Glomerular visceral epithelial cell (primary cell): ENCODE results near the gene RBM48.
"Not testable (repeated sequence)": the region's sequence is repeated elsewhere in the genome, so short reads cannot be mapped to it uniquely, and the experiment has no call there.

Source experiments
- DNase-seq: peaks from one replicate; pipeline ENCODE4 v3.0.0-alpha.2; 2016; ENCODE audit errors: extremely low spot score

RBM48 gene

DNA sequence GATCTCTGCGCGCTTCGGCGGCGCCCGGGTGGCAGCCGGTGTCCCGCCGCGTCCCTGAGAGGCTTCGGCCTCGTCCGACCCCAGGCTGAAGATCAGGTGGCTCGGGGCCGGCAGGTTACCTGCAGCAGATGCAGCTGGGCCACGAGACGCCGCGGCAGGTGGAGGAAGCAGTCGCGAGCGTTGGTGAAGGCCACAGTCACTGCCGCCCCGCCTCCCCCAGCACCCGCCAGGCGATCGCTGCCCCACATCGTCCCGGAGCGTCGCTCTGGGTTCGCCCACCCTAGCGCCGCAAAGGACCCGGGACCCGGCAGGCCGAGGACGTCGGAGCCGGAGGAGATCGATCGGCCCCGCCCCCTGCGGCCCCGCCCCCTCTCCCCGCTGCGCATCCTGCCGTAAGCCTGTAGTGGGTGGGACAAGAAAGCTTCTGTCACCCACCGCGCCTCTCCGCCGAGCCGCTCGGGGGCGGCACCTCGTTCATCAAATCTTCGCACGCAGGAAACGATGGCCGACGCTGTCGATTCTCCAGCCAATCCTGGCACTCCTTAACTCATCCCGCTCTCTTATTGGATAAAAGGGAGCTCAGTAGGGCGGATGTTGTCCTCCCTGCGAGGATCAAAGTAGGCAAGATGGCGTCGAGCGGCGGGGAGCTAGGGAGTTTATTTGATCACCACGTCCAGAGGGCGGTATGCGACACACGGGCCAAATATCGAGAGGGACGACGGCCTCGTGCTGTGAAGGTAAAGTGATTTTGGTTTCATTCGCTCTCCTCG lies at the start of gene RBM48, which contains the start of gene PEX1:
RBM48 (plus strand) TSS at position 608 of the 770 bp plus-strand sequence; CDS start at position 627, 19 bp downstream.
PEX1 (minus strand) TSS at position 333 of the 770 bp plus-strand sequence; CDS start at position 248, 85 bp downstream.
- DNase-seq: peak; percentile 99

DNA sequence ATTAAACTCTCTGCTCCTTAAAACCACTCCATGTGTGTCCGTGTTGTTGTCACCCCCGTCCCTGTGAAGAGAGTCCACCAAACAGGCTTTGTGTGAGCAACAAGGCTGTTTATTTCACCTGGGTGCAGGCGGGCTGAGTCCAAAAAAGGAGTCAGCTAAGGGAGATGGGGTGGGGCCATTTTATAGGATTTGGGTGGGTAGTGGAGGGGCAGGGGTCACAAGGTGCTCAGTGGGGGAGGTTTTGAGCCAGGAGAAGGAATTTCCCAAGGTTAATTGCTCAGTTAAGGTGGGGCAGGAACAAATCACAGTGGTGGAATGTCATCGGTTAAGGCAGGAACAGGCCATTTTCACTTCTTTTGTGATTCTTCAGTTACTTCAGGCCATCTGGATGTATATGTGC lies 49.4 kb upstream of the RBM48 start:
- not testable (repeated sequence) for DNase-seq

DNA sequence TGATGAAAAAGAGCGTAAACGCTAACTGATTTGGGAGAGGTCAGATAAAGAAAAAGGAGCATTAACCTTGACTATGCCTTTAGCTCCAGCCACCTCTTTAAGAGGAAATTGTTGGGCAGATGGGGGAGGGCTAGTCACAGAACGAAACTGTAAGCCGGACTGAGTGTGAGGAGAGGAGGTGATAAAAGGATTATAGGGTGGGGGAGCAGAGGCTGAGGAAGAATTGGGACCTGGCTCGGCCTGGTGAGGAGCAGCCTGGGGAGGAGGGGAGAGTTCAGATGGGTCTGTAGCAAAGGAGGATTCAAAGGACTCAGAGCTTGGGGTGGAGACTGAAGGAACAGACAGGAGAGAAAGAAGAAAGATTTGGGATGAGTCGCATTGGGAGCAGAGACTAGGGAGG lies 45.0 kb upstream of the RBM48 start:
- DNase-seq: not testable (repeated sequence)

DNA sequence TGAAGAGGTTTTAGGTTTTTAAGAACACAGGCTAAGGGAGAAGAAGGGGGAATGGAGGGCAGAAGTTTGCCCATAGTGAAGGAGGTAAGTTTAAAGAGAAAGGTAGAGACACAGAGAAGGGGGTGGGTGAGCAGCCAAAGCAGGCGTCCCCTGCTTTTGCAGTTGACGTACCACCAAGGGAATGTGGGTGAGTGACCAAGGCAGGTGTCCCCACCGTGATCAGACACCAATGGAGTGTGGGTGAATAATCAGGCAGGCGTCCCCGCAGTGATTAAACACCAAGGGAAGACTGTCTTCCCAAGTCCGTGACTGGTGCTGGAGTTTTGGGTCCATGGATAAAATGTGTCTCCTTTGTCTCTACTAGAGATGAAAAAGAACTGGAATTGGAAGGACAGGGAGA lies 44.4 kb upstream of the RBM48 start:
- DNase-seq: not testable (repeated sequence)

DNA sequence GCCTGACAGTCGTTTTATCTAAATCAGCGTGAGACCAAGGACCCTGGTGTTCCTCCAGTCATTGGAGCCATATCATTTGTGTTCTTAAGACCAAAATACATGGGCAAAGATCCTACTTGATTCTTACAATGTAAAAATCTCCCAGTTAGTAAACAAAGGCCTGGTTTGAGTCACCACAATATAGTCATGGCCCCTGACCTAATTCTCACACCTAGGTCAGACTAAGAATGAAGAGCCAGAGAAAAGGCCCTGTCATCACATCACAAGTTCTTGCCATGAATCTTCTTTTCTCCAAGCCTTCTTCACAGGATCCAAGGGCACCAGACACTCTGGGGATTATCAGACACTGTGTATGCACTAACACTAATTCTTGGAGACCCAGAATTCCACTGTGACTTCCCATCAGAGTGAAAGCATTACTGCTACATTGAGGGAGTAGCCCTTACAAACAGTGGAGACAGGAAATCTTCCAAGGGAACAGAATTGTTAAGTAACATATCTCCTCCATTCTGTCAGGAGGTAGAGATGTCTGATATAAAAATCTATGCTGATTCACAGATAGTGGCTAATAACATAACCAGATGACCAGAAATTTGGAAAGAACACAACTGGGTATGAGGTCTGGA lies 43.2 kb upstream of the RBM48 start:
- DNase-seq: no peak

DNA sequence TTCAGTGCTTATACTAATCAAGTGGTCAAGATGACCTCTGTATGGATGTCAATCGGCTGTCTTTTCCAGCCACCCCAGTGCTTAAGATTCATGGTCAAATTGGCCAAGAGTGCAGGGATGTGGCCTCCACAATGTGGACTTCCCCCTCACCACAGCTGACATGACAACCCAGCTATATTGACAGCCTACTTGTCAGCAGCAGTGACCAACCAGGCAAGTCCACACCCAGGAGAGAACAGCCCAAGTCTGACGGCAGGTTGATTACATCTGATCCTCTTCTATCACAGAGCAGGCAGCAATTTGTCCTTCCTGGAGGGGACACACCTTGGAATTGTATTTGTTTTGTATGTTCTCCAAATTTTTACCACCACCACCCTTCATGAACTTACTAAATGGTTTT lies 42.6 kb upstream of the RBM48 start:
- DNase-seq: no peak

DNA sequence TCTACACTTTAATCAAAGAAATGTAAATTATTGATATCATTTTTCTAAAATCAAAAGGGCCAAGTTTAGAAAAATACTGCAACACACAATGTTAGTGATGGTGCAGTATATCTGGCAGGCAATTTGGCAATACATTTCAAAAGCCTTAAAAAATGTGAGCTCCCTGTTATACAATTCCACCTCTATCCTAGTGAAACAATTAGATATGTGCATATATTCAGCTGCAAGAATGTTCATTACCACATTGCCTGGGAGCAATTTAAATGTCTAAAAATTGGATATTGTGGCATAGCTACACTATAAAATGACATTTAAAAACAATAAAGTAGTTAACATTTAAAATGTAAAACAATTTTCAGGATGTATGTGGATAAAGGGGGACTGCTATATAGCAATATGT lies 40.8 kb upstream of the RBM48 start:
- DNase-seq: no peak

DNA sequence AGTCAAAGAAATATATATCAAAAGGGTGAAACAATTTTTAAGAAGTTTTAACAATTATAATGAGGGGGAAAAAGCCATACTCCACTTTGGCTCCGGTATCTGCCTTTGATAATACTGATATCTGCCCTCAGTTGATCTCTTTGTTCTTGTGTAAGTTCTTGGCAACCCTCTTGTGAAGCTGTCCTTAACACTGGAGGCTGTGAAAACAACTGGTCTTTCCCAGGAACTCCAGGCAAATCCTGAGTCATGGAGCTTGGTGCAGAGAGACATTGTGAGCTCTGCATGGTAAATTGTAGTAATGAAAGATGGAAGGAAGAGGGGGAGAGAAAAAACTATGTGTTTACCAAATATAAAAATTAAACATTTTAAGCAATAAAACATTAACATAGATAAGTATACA lies 39.0 kb upstream of the RBM48 start:
- DNase-seq: no peak

DNA sequence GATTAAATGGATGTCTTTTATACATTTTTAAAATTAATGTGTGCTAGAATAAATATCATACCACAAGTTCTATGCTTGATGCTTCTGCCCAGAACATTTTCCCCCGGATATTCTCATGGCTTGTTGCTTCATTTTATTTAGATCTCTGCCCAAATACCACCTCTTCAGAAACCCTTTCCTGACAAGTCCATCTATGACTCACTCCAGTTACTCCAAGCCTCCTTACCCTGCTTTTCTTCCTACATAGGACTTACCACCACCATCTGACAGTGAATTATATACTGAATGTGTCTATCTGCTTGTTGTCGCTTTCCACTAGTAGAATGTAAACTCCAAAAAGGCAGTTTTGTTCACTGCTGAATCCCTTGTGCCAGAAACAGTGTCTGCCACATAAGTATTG lies 31.7 kb upstream of the RBM48 start:
- DNase-seq: no peak

DNA sequence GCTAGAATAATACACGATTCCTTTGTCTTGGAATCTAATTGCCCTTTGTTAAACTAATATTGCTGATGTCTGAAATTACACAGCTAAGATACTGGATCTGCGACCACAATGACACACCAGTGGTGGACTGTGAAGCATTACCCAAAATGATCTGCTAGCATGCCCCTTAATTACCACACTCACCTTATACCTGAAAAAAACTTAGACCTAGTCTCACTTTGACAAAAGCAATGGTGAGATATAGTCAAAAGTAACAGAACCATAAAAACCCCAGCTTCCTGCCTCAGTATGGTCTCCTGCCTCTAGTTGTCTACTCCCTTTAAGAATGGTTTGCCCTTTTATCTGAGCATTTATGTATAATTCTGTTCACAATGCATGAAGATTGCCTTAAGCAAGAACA lies 30.0 kb upstream of the RBM48 start:
- DNase-seq: no peak

DNA sequence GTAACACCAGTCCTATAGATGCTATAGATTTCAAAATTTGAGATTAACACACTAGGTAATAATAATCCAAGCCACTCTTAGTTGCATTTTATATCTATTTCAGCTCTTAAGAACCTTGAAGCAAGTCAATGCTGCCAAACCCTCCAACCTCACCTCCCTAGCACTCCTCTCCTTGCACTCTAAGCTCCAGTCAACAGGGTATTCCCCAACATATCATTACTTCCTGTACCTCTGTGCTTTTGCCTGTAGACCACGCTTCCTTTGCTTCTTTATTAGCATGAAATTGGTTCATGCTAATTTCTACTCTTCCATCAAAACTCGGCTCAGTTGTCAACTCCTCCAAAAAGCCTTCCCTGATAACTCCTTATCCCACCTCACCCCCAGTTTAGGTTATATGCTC lies 24.8 kb upstream of the RBM48 start:
- no peak for DNase-seq

DNA sequence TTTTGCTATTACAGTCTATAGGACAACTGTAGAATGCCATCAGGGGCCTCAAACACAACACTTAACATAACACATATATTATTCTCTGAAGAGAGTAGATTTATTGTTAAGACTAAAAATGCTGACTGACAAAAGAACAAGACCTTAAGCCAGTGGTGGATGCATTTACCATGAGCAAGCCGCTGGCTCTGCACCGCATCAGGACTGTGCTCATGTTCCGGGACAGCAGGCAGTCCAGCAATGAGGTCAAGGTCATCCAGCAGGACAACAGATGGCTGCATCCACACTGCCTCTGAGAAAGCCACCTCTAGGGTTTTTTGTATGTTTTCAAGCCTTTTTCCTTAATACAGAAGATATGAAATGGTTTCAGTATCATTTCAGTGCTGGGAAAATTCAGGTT lies 24.0 kb upstream of the RBM48 start:
- no peak for DNase-seq

DNA sequence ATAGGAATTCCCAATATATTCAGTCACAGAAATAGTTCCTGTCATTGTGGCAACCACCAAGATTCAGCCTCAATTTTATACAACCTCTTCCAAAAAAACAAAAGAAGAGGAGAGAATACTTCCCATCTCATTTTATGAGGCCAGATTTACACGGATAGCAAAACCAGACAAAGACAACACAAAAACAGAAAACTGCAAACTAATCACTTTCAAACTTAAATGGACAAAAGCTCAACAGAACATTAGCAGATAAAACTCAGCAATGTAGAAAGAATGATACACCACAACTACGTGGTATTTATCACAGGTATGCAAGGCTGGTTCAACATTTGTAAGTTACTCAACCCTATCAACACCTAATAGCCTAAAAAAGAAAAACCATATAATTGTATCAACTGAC lies 22.2 kb upstream of the RBM48 start:
- no peak for DNase-seq

DNA sequence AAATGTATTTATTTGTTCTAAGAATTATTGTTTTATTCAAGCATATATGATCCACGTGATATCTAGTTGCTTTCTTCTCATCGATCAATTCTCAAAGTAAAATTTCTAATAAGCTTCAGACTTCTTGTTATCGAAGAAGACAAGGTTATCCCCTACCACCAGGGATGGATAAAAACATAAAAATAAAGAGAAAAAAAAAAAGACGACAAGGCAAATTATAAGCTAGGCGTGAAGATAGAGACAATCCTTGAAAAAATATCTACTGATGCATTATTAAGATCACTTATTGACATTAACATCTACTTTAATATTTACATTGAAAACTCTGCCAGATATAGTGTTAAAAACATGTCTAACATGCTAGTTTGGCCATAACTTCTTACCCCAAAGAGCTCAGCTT lies 19.6 kb upstream of the RBM48 start:
- DNase-seq: no peak

DNA sequence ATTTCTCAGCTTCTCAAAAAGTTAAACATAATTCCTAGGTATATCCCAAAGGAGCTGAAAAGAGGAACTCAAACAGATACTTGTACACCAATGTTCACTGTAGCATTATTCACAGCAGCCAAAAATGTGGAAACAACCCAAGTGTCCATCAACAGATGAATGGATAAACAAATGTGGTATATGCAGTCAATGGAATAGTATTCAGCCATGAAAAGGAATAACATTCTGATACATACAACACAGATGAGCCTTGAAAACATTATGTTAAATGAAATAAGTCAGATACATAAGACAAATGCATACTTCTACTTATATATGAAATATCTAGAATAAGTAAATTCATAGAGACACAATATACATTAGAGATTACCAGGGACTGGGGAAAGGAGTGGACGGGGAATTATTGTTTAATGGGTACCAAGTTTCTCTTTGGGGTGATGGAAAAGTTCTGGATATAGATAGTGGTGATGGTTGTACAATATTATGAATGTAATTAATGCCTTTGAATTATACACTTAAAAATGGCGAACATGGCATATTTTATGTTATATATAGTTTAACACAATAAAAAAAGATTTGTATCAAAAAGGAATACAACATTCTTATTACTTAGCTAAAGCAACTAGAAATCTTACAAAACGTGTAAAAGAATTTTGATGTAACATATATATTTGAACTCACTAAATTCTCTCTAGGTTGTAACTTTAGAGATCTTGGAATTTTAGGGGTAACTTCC lies 15.3 kb upstream of the RBM48 start:
- DNase-seq: no peak

DNA sequence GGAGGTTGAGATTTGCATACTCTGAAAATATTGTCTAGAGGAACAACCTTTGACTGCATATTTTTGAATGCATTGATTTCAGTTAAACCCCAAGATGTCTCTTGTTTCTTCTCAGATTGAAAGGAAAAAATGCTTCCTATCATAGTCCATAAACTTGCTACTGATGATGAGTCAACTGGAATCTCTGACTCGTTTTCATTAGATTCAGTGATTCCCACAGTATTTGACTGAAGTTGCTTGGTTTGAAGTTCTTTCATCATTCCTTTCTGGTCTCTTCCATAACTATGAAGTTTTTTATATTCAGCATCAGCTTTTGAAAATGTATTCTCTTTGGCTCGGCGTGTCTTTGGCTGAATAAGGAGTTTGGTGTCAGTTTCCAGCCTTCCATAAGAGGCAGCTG lies 11.0 kb upstream of the RBM48 start:
- no peak for DNase-seq

DNA sequence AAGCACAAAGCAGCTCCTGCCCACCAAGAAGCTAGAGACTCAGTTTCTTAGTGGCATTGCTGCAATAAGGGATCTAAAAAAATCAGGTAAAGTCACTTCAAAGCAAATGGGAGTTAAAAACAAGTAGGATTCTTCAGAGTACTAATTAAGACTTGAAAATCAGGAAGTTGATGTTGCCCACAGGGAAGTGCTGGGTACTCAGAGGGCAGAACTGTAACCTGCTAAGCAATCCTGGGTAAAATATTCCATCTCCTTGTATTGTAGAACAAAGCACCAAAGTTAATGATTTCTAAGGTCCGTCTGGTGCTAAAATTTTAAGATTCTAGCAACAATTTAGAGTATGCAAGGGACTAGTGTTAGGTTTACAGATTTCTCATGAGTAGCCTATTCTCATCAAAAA lies 8.6 kb upstream of the RBM48 start:
- no peak for DNase-seq

DNA sequence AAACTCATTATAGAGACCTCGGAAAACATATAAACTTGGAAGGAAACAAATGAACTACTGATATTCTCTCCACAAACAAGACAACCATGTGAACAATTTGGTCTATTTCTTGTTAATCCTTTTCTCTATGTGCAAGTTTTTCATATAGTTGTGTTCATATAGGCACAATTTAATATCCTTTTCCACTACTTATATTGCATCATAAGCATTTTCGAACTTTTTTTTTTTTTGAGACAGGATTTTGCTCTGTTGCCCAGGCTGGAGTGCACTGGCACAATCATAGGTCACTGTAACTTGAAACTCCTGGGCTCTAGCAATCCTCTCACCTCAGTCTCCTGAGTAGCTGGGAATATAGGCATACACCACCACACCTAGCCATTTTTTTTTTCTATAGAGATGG lies 5.5 kb upstream of the RBM48 start:
- DNase-seq: no peak

DNA sequence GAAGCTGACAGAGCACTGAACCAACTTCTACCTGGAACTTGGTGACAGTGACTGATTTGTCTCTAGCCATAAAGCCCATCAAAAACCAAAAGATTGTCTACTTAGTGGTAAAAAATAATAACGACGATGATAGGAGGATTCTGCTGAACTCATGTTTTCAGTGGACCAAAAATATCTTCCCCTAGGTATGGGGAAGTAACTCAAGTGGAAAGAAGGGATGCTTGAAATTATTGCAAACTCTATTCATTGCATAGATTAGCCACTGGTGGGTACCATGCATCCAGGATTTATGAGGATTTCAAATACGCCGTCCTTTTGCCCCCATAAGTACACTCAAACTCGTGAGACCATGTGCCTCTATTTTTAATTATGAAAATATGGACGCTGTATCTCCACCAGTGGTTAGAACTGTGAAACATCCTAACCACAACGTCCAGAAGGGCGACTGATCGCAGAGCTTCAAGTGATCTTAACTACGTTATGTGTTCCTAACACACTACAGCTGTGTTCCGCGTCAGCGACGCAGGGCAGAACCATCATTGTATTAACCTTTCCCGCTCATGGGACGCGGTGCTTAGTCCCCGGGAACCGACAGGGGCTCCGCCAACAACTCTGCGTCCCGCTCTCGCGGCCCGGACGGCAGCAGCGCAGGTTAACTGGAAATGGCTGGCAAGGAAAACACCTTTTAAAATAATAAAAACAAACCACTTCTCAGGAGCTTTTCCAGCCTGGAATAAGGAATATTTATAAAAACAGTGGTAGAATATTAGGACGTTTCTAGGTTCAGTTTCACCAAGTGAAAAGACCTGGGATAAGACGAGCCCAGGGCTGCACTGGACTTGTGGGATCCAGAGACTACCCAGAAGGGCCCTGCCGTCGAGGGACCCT lies 1.1 kb upstream of the RBM48 start:
- DNase-seq: peak; percentile 56

DNA sequence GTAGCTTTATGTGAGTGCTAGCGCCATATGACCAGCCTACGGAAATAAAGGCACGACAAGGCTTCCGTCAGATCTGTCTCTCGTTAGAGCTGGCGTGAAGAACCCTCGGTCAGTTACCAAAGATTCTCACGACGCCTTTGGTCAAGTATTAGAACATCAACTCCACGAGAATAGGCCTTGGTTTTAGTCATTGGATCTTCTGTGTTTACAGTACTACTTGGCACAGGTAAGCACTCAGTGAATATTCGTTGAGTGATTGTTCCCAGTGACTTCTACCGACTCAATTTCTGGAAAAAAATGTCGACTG lies 316 bp downstream of the RBM48 start:
- DNase-seq: no peak

DNA sequence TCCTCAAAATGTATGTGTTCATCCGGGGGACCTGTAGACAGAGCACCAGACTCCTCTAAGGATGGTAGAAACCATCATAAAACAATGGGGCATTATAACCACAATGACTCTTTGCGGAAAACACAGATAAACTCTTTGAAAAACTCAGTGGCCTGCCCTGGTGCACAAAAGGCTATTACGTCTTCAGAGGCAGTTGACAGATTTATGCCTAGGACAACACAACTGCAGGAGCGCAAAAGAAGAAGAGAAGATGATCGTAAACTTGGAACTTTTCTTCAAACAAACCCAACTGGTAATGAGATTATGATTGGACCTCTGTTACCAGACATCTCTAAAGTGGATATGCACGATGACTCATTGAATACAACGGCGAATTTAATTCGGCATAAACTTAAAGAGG lies 6.0 kb downstream of the RBM48 start:
- no peak for DNase-seq

DNA sequence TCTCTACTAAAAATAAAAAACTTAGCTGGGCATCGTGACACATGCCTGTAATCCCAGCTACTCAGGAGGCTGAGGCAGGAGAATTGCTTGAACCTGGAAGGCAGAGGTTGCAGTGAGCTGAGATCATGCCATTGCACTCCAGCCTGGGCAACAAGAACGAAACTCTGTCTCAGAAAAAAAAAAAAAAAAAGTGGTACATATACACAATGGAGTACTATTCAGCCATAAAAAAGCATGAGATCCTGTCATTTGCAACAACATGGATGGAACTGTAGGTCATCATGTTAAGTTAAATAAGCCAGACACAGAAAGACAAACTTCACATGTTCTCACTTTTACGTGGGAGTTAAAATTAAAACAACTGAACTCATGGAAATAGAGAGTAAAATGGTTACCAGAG lies 14.9 kb downstream of the RBM48 start:
- not testable (repeated sequence) for DNase-seq
